ENCODE results near the gene GABARAP.

GABARAP gene

DNA sequence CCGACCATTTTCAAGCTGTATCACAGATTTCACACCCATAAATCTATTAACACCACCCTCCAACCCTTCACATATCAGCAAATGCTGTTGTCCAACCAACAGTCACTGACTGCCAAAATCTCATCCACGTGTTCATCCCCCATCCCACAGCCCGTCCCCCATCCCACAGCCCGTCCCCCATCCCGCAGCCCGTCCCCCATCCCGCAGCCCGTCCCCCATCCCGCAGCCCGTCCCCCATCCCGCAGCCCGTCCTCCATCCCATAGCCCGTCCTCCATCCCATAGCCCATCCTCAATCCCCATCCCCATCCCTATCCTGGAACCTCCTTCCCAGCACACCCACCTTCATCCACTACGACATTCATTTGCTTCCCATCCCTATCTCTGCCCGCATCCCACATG lies 36.7 kb downstream of the GABARAP start:
- H3K4me3 ChIP-seq (ENCODE audit: insufficient read depth, low read length, poor library complexity, severe bottlenecking) = peak overlapping the region; percentile 41
- H3K79me2 ChIP-seq (ENCODE audit: insufficient read depth, low read length) = no peaks in the 10 kb centered on the region
- H3K36me3 ChIP-seq (ENCODE audit: low read length) = no peaks in the 10 kb centered on the region
- no peak overlapping the region for H3K27ac ChIP-seq (ENCODE audit: low read depth, low read length)
- H3K9ac ChIP-seq (ENCODE audit: low read length) = peak overlapping the region; percentile 42; the same call in 1 of the 2 replicates
- peak overlapping the region; percentile 97 for H2AFZ ChIP-seq (ENCODE audit: low read depth, low read length, severe bottlenecking)
- no peaks in the 10 kb centered on the region for H3K9me2 ChIP-seq (replicated peaks; ENCODE audit: insufficient read depth, low read length)
- TF ChIP-seq, protein P1, sequence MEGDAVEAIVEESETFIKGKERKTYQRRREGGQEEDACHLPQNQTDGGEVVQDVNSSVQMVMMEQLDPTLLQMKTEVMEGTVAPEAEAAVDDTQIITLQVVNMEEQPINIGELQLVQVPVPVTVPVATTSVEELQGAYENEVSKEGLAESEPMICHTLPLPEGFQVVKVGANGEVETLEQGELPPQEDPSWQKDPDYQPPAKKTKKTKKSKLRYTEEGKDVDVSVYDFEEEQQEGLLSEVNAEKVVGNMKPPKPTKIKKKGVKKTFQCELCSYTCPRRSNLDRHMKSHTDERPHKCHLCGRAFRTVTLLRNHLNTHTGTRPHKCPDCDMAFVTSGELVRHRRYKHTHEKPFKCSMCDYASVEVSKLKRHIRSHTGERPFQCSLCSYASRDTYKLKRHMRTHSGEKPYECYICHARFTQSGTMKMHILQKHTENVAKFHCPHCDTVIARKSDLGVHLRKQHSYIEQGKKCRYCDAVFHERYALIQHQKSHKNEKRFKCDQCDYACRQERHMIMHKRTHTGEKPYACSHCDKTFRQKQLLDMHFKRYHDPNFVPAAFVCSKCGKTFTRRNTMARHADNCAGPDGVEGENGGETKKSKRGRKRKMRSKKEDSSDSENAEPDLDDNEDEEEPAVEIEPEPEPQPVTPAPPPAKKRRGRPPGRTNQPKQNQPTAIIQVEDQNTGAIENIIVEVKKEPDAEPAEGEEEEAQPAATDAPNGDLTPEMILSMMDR (IDR thresholded peaks at IDR 0.05; ENCODE audit: insufficient read depth, low read length, poor library complexity, severe bottlenecking) = no peak
- TF ChIP-seq EZH2phosphoT487 (conservative IDR thresholded peaks at IDR 0.05; ENCODE audit: low read length) = no peak
- no peaks in the 10 kb centered on the region for H3K27me3 ChIP-seq (ENCODE audit: low read length)
- H3K4me2 ChIP-seq (ENCODE audit: low read depth, low read length, poor library complexity, severe bottlenecking) = peak overlapping the region; percentile 77
- H3F3A ChIP-seq (ENCODE audit: insufficient read depth) = peaks cover 3% of the 10 kb centered on the region; the same call in 1 of the 2 replicates
- no peaks in the 10 kb centered on the region for H3K9me3 ChIP-seq (ENCODE audit: insufficient read depth, low read length)
- H4K20me1 ChIP-seq (ENCODE audit: low read depth, low read length) = no peaks in the 10 kb centered on the region

DNA sequence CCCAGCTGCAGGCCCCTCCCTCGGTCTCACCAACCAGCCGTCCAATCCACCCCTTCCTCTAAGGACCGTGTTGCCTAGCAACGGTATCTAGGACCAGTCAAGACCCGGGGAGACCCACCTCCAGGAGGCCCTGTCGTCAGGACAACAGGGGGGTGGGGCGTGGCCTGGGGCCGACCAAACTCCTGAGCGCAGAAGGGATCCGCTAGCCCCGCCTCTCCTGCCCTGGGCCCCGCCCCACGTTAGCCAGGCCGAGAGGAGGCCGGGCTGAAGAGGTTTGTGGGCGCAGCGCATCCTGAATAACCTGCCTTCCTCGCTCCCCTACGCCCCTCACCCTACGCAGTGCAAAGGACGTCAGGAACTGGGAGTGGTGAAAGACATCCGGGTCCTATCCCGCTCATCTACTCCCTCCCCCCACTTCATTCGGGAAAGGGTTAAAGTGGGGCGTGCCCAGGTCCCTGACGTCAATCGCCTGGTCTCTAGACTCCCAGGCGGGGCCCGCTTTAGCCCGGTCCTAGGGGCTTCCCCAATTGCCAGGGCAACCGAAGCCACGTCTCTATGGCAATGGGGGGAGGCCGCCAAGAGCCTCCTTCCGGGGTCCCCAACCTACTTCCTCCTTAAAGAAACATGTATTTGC lies 37.3 kb downstream of the GABARAP start:
- H3K4me2 ChIP-seq (ENCODE audit: low read depth, low read length, poor library complexity, severe bottlenecking) = peak overlapping the region; percentile 77
- H3F3A ChIP-seq (ENCODE audit: insufficient read depth) = peaks cover 3% of the 10 kb centered on the region; the same call in 1 of the 2 replicates
- H3K9me2 ChIP-seq (replicated peaks; ENCODE audit: insufficient read depth, low read length) = no peaks in the 10 kb centered on the region
- H3K9ac ChIP-seq (ENCODE audit: low read length) = peak overlapping the region; percentile 42; the same call in 1 of the 2 replicates
- no peaks in the 10 kb centered on the region for H3K9me3 ChIP-seq (ENCODE audit: insufficient read depth, low read length)
- H2AFZ ChIP-seq (ENCODE audit: low read depth, low read length, severe bottlenecking) = peak overlapping the region; percentile 97
- H3K27ac ChIP-seq (ENCODE audit: low read depth, low read length) = no peak overlapping the region
- H3K79me2 ChIP-seq (ENCODE audit: insufficient read depth, low read length) = no peaks in the 10 kb centered on the region
- H3K36me3 ChIP-seq (ENCODE audit: low read length) = no peaks in the 10 kb centered on the region
- TF ChIP-seq EZH2phosphoT487 (conservative IDR thresholded peaks at IDR 0.05; ENCODE audit: low read length) = no peak
- TF ChIP-seq, protein P1 (IDR thresholded peaks at IDR 0.05; ENCODE audit: insufficient read depth, low read length, poor library complexity, severe bottlenecking) = no peak
- no peaks in the 10 kb centered on the region for H4K20me1 ChIP-seq (ENCODE audit: low read depth, low read length)
- peak overlapping the region; percentile 41 for H3K4me3 ChIP-seq (ENCODE audit: insufficient read depth, low read length, poor library complexity, severe bottlenecking)
- H3K27me3 ChIP-seq (ENCODE audit: low read length) = no peaks in the 10 kb centered on the region

DNA sequence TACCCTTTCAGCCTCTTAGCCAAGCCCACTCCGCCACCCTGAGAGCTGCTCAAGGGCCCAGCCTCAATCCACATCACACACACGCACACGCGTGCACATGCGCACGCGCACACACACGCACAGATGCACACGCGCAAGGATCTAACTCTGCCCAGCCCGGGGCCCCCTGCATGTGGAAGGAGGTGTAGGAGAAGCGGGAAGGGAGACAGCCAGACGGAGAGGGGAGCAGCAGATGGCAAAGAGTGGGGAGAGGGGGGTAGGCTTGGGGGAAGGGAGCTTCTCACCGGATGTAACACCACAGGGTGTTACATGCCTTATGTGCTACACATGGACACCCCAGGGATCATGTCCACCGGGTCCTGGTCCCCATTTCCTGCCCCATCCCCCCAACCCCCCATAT lies 37.9 kb downstream of the GABARAP start:
- Histone ChIP-seq H3K79me2 (ENCODE audit: insufficient read depth, low read length) (no peaks in the 10 kb centered on the region), H3K9me2 (replicated peaks; ENCODE audit: insufficient read depth, low read length) (no peaks in the 10 kb centered on the region), H3K36me3 (ENCODE audit: low read length) (no peaks in the 10 kb centered on the region), H4K20me1 (ENCODE audit: low read depth, low read length) (no peaks in the 10 kb centered on the region), H3K27me3 (ENCODE audit: low read length) (no peaks in the 10 kb centered on the region), H3K9ac (ENCODE audit: low read length) (no peak overlapping the region), H2AFZ (ENCODE audit: low read depth, low read length, severe bottlenecking) (no peak overlapping the region), H3K9me3 (ENCODE audit: insufficient read depth, low read length) (no peaks in the 10 kb centered on the region), H3K4me2 (ENCODE audit: low read depth, low read length, poor library complexity, severe bottlenecking) (peak overlapping the region; percentile 77), H3F3A (ENCODE audit: insufficient read depth) (peaks cover 3% of the 10 kb centered on the region; the same call in 1 of the 2 replicates), H3K27ac (ENCODE audit: low read depth, low read length) (no peak overlapping the region), H3K4me3 (ENCODE audit: insufficient read depth, low read length, poor library complexity, severe bottlenecking) (peak overlapping the region; percentile 41)
- TF ChIP-seq EZH2phosphoT487 (conservative IDR thresholded peaks at IDR 0.05; ENCODE audit: low read length) = no peak
- TF ChIP-seq, protein P1 (IDR thresholded peaks at IDR 0.05; ENCODE audit: insufficient read depth, low read length, poor library complexity, severe bottlenecking) = no peak
